PFSK-1 (cell line): Measurements from ENCODE around the gene RASSF8.

Source experiments
- POLR2AphosphoS5 ChIP-seq: IDR thresholded peaks from 2 replicates; pipeline ENCODE4 v1.6.1; 2012; ENCODE audit warnings: low read depth, mild to moderate bottlenecking, control low read depth, low read length, moderate library complexity
- REST ChIP-seq, 2 experiments: IDR thresholded peaks; 2 replicates each; pipeline versions ENCODE4 v1.6.1 to v1.8.0; 2011 to 2012; ENCODE audit warnings: low read depth in 2 of 2, low read length in 2 of 2, control low read depth in 1 of 2, inconsistent platforms in 1 of 2, mild to moderate bottlenecking in 1 of 2, moderate library complexity in 1 of 2; ENCODE audit not compliant: insufficient read depth in 1 of 2
- SIN3A ChIP-seq: IDR thresholded peaks from 2 replicates; pipeline ENCODE4 v1.6.1; 2012; ENCODE audit warnings: mild to moderate bottlenecking, low read length, moderate library complexity, borderline replicate concordance; ENCODE audit not compliant: insufficient read depth
- TAF1 ChIP-seq: IDR thresholded peaks from 2 replicates; pipeline ENCODE4 v1.6.1; 2012; ENCODE audit warnings: low read length, control low read depth, borderline replicate concordance; ENCODE audit not compliant: insufficient read depth

GRCh38 chr12:26042645-26043044 lies 84.2 kb downstream of the RASSF8 start:
- no peak for TF ChIP-seq TAF1
- TF ChIP-seq REST (IDR thresholded peaks at IDR 0.05; ENCODE audit: insufficient read depth in 1 of 2, low read depth in 2 of 2, low read length in 2 of 2): no peak
- no peak for TF ChIP-seq SIN3A
- no peak for TF ChIP-seq POLR2AphosphoS5
